Fibroblast of gingiva (primary cell): ENCODE measurements around the gene TCF25.
"Not testable (repeated sequence)": the region's sequence is repeated elsewhere in the genome, so short reads cannot be mapped to it uniquely, and the experiment has no call there.

ENCODE experiments used
- DNase-seq: peaks from one replicate; pipeline ENCODE4 v3.0.0-alpha.2; 2011; ENCODE audit warnings: low read depth

TCF25 gene, protein sequence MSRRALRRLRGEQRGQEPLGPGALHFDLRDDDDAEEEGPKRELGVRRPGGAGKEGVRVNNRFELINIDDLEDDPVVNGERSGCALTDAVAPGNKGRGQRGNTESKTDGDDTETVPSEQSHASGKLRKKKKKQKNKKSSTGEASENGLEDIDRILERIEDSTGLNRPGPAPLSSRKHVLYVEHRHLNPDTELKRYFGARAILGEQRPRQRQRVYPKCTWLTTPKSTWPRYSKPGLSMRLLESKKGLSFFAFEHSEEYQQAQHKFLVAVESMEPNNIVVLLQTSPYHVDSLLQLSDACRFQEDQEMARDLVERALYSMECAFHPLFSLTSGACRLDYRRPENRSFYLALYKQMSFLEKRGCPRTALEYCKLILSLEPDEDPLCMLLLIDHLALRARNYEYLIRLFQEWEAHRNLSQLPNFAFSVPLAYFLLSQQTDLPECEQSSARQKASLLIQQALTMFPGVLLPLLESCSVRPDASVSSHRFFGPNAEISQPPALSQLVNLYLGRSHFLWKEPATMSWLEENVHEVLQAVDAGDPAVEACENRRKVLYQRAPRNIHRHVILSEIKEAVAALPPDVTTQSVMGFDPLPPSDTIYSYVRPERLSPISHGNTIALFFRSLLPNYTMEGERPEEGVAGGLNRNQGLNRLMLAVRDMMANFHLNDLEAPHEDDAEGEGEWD

DNA sequence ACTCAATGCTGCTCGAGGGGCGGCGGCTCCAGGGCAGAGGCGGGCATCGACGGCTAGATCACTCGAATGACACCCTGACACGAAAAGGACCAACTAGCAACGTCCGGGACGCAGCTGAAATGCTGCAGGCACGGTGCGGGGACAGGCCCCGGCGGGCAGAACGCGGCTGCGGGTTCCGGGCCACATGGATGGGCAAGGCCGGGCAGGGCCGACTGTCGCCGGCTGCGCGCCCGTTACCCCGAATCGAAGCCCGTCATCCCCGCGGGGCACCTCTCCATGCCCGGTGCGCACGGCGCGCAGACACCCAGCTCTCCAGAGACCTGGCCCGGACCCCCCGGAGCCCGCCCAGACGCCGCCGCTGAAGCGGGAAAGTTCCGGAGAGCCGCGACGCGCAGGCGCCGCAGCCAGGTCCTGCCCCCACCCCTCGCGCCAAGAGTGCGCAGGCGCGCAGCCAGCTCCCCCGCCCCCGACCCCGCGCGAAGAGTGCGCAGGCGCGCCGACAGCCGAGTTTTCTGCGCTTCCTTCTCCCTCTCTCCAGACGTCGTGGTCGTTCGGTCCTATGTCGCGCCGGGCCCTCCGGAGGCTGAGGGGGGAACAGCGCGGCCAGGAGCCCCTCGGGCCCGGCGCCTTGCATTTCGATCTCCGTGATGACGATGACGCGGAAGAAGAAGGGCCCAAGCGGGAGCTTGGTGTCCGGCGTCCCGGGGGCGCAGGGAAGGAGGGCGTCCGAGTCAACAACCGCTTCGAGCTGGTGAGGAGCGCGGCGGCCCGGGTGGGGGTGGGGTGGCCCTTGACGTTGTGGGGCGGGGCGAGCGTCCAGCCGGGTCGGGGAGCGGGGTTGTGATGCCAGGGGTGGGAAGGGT, at the start of gene TCF25:
Gene TCF25, plus strand, starts transcription at position 484 of the 863 bp plus-strand sequence. Its CDS starts 76 bp downstream, at position 560.
- peak; percentile 78 for DNase-seq

DNA sequence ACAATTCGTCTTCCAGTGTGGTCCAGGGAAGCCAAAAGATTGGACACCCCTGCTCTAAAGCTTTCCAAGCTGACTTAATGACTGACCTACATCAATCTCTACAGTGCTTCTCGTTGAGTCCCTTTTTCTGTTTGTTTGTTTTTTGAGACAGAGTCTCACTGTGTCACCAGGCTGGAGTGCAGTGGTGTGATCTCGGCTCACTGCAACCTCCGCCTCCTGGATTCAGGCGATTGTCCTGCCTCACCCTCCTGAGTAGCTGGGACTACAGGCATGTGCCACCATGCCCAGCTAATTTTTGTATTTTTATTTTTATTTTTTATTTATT, 49.6 kb upstream of the TCF25 start:
- DNase-seq, result not testable (repeated sequence)

DNA sequence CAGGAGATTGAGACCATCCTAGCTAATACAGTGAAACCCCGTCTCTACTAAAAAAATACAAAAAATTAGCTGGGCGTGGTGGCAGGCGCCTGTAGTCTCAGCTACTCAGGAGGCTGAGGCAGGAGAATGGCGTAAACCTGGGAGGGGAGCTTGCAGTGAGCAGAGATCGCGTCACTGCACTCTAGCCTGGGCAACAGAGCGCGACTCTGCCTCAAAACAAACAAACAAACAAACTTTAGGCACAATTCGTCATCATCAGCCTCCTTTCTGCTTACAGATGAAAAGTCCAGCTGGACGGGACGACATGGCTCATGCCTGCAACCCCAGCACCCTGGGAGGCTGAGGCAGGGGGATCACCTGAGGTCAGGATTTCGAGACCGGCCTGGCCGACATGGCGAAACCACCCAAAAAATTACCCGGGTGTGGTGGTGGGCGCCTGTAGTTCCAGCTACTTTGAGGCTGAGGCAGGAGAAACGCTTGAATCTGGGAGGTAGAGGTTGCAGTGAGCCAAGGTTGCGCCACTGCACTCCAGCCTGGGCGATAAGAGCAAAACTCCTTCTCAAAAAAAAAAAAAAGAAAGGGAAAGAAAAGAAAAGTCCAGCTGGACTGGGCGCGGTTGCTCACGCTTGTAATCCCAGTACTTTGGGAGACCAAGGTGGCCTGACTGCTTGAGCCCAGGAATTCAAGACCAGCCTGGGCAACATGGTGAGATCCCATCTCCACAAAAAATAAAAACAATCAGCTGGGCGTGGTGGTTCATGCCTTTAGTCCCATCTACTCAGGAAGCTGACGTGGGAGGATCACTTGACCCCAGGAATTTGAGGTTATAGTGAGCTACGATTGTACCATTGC, 46.6 kb upstream of the TCF25 start:
- DNase-seq, result no peak

DNA sequence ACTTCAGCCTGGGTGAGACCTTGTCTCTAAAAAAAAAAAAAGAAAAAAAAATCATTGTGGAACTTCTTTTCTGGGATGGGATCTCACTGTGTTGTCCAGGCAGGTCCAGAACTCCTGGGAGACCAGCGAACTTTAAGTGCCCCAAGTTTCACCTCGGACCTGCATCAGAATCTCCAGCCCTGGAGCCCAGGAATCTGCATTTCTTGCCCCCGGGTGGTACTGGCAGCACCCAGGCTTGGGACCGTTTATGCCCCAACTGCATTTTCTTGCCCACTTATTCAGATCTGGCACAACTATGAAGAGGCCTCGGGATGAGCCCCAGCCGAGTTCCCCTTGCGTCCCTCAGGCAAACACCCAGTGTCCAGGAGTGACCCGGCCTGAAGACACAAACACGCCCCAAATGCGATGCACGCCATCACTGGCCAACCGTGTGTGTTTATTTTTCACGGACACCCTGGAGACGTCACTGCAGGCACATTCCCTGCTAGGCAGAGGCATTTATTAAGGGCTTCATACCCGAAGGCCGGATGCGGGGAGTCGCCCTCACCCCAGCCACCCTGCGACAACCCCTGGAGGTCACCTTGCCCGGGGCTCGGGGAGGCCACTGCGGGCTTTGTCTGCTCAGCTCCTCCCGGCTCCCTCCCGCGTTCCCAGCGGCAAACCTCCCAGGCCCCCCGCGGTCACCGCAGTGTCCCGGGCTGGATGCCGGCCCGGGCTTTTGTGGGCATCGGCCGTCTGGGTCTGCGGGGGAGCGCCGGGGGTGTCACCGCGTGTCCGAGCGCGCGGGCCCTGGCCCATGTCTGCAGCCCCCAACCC, 45.8 kb upstream of the TCF25 start:
- DNase-seq, result peak; percentile 83

DNA sequence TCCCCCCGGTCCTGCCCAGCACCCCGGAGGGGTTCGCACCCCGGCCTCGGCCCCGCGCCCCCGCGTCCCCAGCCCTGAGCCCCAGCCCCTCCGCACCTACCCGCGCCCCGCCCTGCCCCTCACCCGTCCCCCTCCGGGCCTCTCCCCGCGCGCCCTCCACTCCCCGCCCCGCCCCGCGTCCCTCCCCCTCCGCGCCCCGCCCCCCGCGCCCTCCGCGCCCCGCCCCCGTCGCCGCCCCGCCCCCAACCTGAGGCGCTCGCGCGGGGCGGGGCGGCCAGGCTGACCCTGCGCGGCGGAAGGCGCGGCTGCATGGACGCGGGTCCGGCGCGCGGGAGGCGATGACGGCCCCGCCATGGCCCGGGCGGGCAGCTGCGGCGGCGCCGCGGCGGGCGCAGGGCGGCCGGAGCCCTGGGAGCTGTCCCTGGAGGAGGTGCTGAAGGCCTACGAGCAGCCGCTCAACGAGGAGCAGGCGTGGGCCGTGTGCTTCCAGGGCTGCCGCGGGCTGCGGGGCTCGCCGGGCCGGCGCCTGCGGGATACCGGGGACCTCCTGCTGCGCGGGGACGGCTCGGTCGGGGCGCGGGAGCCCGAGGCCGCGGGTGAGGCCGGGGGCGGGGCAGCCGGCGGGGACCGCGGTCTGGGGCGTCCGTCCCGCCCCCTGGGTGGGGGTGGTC, 45.1 kb upstream of the TCF25 start, which contains the start of gene SPIRE2:
Gene SPIRE2, plus strand, starts transcription at position 277 of the 671 bp plus-strand sequence. Its CDS starts 76 bp downstream, at position 353.
- peak; percentile 62 for DNase-seq

DNA sequence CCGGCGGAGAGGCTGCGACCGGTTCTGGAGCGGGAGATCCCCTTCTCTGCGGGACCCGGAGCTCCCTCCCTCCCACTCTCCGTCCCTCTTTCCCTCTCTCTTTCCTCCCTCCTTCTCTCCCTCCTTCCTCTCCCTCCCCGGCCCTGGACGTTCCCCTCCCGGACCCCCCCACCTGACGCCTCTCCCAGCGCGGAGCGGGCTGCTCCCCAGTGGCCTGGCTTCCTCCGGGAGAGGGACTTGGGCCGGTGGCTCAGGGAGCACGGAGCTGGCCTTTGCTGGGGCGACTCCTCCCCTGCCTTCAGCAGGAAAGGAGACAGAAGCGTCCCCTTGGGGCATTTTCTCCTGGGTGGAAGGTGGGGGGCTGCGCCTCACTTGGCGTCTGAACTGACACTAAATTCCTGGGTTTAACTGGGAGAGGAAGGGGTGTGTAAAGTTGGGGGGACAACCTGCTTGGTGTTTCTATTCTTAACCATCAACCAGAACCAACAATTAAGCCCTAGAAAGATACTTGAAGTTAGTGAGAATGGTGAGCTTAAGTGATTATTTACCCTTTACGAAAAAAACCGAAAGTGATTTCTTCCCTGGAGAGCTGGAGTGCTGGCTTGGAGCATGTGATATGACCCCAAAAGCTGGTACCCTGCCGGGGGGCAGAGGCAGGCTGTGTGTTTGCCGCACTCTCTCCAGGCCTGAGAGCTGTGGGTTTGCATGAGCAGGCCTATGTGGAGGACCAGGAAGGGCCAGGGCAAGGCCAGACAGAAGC, 44.3 kb upstream of the TCF25 start:
- no peak for DNase-seq

DNA sequence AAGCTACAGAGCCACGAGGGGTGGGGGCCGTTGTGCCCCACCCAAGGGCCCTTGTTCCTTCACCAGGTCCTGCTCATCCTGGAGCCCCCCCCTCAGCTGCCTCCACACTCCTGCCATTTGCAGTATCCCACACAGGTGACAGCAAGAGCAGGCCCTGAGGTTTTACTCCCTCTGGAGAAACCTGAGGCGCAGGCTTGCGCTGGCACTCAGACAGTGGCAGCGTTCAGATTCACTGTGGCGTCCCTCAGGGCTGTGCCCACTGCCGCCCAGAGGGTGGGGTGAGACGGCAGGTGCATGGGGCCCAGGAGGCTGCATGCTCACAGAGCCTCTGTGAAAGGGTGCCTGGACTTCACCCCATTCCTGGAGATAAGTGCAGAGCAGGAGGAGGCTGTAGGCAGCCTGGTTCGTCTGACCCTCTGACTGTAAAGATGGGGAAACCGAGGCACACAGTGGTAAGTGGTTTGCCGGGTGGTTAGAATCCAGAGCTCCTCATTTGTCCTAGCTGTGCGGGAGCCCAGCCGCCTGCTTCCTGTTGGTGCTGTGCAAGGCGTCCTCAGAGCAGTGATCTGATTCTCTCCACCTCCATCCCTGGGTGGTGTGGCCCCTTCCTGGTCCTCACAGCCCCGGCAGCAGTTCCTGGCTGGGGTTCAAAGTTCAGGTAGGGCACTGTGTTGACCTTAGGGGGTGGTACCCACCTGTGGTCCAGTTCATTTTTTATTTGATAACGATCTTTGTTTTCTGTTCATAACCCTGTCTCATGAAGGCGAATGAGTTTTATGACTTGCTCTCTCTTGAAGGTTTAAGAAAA, 43.6 kb upstream of the TCF25 start:
- DNase-seq, result no peak

DNA sequence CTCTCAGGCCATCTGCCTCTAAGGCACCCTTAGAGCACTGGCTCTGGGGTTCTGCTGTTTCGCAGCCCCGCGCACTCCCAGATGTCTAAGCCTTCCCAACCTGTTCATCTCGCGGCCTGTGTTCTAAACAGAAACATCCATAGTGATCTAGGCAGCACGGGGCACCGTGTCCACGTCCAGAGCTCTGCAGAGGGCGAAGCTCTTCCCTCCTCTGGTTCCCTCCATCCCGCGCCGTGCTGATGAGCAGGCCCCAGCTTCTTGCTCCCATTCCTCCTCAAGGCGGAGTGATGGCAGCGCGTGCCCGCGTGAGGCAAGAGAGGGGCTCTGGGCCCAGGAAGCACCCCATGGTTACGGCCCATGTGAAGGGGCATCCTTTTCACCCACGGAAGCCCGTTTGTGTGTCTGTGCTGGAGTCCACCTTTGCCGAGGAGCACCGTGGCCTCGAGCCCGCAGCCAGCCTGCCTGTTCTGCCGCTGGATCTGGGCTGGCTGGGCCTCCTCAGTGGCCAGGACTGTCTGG, 41.5 kb upstream of the TCF25 start:
- DNase-seq, result no peak

DNA sequence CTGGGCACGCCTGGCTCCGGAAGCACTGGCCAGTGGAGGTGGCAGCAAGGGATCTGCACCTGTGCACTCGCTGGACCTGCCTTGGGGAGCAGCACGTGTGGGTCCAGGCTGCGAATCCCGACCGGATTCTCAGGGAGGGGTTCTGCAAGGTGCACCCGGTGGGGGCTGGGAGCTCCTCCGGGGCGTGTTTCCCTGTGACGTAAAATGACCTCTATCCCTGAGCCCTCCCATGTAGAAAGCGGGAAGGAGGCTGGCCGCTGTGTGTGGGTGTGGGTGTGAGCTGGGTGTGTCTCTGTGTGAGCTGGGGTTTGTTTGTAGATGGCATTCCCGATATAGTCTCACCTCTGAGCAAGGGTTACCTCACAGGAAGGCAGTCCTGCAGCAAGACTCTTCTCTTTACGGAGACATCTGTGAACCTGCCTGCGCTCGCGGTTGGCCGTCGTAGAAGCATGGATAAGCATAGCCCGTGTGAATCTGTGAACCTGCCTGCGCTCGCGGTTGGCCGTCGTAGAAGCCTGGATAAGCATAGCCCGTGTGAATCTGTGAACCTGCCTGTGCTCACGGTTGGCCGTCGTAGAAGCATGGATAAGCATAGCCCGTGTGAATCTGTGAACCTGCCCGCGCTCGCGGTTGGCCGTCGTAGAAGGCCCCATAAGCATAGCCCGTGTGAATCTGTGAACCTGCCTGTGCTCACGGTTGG, 39.6 kb upstream of the TCF25 start:
- DNase-seq, result not testable (repeated sequence)

DNA sequence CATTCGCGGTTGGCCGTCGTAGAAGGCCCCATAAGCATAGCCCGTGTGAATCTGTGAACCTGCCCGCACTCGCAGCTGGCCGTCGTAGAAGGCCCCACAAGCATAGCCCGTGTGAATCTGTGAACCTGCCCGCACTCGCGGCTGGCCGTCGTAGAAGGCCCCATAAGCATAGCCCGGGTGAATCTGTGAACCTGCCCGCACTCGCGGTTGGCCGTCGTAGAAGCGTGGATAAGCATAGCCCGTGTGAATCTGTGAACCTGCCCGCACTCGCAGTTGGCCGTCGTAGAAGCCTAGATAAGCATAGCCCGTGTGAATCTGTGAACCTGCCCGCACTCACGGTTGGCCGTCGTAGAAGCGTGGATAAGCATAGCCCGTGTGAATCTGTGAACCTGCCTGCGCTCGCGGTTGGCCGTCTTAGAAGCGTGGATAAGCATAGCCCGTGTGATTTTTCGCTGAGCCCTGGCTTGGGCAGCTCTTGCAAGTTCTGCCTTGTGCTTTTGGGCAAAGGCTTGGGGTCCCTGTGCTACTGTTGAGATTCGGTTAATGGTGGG, 38.5 kb upstream of the TCF25 start:
- DNase-seq, result not testable (repeated sequence)

DNA sequence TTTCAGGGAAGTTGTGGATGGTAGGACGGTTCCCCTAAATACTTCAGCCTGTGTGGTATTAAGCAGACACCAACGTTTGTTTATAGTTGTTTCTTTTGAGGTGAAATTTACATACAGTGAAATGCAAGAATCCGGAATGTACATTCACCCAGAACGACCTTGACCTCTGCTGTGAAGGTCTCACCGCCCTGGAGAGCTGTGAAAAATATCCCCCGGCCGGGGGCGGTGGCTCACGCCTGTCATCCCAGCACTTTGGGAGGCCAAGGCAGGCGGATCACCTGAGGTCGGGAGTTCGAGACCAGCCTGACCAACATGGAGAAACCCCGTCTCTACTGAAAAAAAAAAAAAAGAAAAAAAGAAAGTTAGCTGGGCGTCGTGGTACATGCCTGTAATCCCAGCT, 36.9 kb upstream of the TCF25 start:
- not testable (repeated sequence) for DNase-seq

DNA sequence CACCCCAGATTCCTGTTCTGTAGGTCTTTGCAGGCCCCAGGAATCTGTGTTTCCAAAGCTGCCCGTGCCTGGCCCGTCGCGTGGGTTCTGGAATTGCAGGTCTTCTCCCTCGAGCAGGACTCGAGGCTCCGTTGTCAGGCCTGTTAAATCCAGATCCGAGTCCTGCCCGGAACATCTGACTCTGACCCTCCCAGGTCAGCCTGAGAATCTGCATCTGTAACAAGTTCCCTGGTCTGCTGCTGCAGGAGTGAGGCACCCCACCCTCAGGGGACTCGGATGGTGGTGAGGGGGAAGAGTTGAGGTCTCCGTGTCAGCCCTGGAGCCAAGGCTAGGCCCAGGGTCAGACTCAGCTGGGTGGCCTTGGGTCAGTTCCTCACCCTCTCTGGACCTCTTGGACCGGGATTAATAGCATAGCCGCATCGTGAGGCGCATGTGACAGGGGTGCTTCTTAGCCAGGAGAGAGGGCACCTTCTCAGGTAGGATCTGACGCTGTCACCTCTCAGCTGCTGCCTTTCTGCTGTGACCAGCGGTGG, 36.3 kb upstream of the TCF25 start:
- no peak for DNase-seq

DNA sequence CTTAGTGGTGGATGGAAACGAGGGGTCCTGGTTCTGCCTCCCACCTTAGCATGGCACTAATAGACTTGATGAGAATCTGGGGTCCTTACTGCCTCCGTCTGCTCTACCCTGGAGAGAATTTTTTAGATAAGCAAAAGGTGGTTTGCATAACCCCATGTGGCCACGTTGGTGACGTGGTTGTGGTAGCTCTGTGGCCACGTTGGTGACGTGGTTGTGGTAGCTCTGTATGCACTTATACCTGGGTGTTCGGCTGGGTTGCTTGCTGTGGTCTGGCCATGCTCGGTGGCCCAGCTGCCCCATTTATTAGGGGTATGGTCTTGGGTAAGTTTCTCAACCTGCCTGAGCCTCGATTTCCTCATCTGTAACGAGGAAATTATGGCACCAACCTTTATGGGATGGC, 32.1 kb upstream of the TCF25 start:
- DNase-seq, result no peak

DNA sequence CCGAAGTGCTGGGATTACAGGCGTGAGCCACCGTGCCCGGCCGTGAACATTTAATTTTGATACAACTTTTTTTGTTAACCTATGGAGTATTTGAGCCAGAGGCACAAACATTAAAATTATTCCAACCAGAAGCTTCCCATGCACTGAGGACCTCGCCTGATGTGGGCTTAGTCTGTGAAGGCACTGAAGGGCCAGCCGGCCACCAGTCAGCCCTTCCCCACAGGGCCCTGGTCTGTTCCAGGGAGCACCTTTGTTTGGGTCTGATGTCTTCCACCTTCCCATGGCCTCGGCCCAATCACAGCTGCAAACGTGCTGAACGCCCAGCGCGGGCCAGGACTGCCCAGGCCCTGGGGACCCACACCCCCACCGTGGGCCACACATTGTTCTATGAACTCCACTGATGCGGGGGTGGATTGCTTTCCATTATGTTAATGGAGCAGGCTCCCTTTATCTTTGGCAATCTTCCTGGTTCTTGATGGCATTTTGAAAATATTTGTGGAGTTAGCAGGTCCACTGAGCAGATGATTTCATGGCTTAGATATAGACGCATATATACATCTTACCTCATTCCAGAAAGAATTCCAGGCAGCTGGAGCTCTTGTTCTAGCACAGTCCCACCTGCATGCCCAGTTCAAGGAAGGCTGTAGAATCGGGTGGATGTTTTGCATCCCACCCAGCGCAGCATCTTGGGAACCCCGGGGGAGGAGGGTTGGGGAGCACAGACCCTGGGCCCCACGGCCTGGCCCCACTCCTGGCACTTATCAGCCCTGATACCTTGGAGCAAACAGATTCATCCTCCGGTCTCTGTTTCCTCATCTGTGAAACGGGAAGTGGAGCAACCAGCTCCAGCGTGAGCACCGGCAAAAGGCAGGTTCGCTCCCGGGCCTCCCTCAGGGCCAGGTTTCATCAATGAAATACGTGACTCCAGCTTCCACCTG, 30.7 kb upstream of the TCF25 start:
- DNase-seq, result no peak

DNA sequence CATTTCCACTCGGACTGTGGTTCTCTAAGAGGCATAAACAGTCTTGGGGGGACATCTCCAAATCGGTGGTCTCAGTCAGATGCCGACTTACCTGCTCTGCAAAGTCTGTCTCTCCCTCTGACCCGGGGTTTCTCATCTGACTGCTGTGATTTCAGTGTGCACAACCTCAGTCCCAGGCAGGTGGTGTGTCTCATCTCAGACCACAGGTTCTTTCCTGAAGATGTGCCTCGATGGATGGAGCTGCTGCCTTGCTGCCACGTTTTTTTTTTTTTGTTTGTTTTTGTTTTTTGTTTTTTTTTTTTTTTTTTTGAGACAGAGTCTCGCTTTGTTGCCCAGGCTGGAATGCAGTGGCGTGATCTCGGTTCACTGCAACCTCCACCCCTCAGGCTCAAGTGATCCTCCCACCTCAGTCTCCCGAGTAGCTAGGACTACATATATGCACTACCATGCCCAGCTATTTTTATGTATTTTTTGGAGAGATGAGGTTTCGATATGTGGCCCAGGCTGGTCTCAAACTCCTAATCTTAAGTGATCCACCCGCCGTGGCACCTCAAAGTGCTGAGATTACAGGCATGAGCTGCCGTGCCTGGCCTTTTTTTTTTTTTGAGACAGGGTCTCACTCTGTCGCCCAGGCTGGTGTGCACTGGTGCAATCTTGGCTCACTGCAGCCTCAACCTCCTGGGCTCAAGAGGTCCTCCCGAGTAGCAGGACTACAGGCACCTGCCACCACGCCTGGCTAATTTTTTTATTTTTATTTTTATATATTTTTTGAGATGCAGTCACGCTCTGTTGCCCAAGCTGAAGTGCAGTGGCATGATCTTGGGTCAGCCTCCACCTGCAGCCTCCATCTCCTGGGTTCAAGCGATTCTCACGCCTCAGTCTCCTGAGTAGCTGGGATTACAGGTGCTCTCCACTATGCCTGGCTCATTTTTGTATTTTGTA, 29.7 kb upstream of the TCF25 start:
- no peak for DNase-seq
